MG63 (cell line): Measurements from ENCODE around the gene CRTC1. TPM values are rescaled to one million over a fixed set of nuclear protein-coding genes. Genes with fewer than 3 reads are reported as not detected.
A peak's percentile ranks its signal among the peaks of the same experiment; 100 is the strongest.

Experiments
- DNase-seq: peaks from one replicate; pipeline ENCODE4 v3.0.0-alpha.2; 2020
- H3K27me3 ChIP-seq: fragments of 250-450 bp; sonication (Bioruptor Pico); 2 replicates; pipeline ENCODE4 v1.5.1; 2020; ENCODE audit warnings: mild to moderate bottlenecking, moderate library complexity
- H3K36me3 ChIP-seq: fragments of 250-450 bp; sonication (Bioruptor Pico); 2 replicates; pipeline ENCODE4 v1.5.1; 2020; ENCODE audit warnings: mild to moderate bottlenecking, moderate library complexity
- H3K4me3 ChIP-seq: fragments of 250-450 bp; sonication (Bioruptor Pico); 2 replicates; pipeline ENCODE4 v1.5.1; 2020; ENCODE audit warnings: mild to moderate bottlenecking, moderate library complexity
- H3K9me3 ChIP-seq: fragments of 250-450 bp; sonication (Bioruptor Pico); 2 replicates; pipeline ENCODE4 v1.5.1; 2020; ENCODE audit warnings: mild to moderate bottlenecking, moderate library complexity
- total RNA-seq: library from RNA; depleted of rRNA; stranded (reverse); fragments of >200 nt; shearing (Covaris generic); gene quantifications from 2 replicates; pipeline ENCODE4 v1.2.3, GENCODE V29; 2014; ENCODE audit warnings: low replicate concordance

Gene CRTC1
- total RNA-seq, 1 experiment from 2014 or later = 3.6 TPM

GRCh38 chr19:18772620-18773587 is 89.4 kb downstream of the CRTC1 start:
- no peaks in the 10 kb centered on the region for H3K27me3 ChIP-seq
- no peak for DNase-seq
- H3K9me3 ChIP-seq = no peaks in the 10 kb centered on the region
- H3K36me3 ChIP-seq = no peaks in the 10 kb centered on the region; the same call in 1 of the 2 replicates
- no peak overlapping the region for H3K4me3 ChIP-seq

GRCh38 chr19:18773682-18774081 is 90.2 kb downstream of the CRTC1 start:
- Histone ChIP-seq H3K27me3 (no peaks in the 10 kb centered on the region), H3K9me3 (no peaks in the 10 kb centered on the region), H3K4me3 (no peak overlapping the region), H3K36me3 (no peaks in the 10 kb centered on the region; the same call in 1 of the 2 replicates)
- DNase-seq = no peak

- Histone ChIP-seq H3K36me3 (no peaks in the 10 kb centered on the region; the same call in 1 of the 2 replicates), H3K27me3 (no peaks in the 10 kb centered on the region), H3K9me3 (no peaks in the 10 kb centered on the region), H3K4me3 (no peak overlapping the region)
- no peak for DNase-seq
Observed at GRCh38 chr19:18774107-18774506, 90.6 kb downstream of the CRTC1 start.

GRCh38 chr19:18774782-18775444 is 91.4 kb downstream of the CRTC1 start:
- Histone ChIP-seq H3K4me3 (no peak overlapping the region), H3K9me3 (no peaks in the 10 kb centered on the region), H3K27me3 (no peaks in the 10 kb centered on the region), H3K36me3 (no peaks in the 10 kb centered on the region; the same call in 1 of the 2 replicates)
- DNase-seq = no peak

- H3K36me3 ChIP-seq = no peaks in the 10 kb centered on the region; the same call in 1 of the 2 replicates
- no peaks in the 10 kb centered on the region for H3K27me3 ChIP-seq
- DNase-seq = peak; percentile 87
- no peak overlapping the region for H3K4me3 ChIP-seq
- H3K9me3 ChIP-seq = no peaks in the 10 kb centered on the region
Observed at GRCh38 chr19:18775586-18776287, 92.3 kb downstream of the CRTC1 start.

- DNase-seq = peak; percentile 88
- H3K9me3 ChIP-seq = no peaks in the 10 kb centered on the region
Observed at GRCh38 chr19:18776288-18776594, 92.8 kb downstream of the CRTC1 start.

GRCh38 chr19:18776736-18777135 is 93.3 kb downstream of the CRTC1 start:
- Histone ChIP-seq H3K9me3 (no peaks in the 10 kb centered on the region), H3K27me3 (no peaks in the 10 kb centered on the region), H3K4me3 (no peak overlapping the region), H3K36me3 (no peaks in the 10 kb centered on the region; the same call in 1 of the 2 replicates)
- DNase-seq = peak; percentile 82

More at GRCh38 chr19:18776288-18776594, 92.8 kb downstream of the CRTC1 start:
- H3K27me3 ChIP-seq = no peaks in the 10 kb centered on the region
- no peaks in the 10 kb centered on the region; the same call in 1 of the 2 replicates for H3K36me3 ChIP-seq
- H3K4me3 ChIP-seq = no peak overlapping the region

GRCh38 chr19:18777301-18778075 is 94.0 kb downstream of the CRTC1 start:
- no peaks in the 10 kb centered on the region; the same call in 1 of the 2 replicates for H3K36me3 ChIP-seq
- H3K4me3 ChIP-seq = no peak overlapping the region
- H3K9me3 ChIP-seq = no peaks in the 10 kb centered on the region
- DNase-seq = no peak
- no peaks in the 10 kb centered on the region for H3K27me3 ChIP-seq

GRCh38 chr19:18778076-18778389 is 94.6 kb downstream of the CRTC1 start:
- no peak for DNase-seq
- Histone ChIP-seq H3K27me3 (no peaks in the 10 kb centered on the region), H3K9me3 (no peaks in the 10 kb centered on the region), H3K4me3 (no peak overlapping the region), H3K36me3 (no peaks in the 10 kb centered on the region; the same call in 1 of the 2 replicates)

GRCh38 chr19:18778826-18779495 is 95.5 kb downstream of the CRTC1 start:
- Histone ChIP-seq H3K9me3 (no peaks in the 10 kb centered on the region), H3K36me3 (no peaks in the 10 kb centered on the region; the same call in 1 of the 2 replicates), H3K4me3 (no peak overlapping the region), H3K27me3 (no peaks in the 10 kb centered on the region)
- no peak for DNase-seq

- no peaks in the 10 kb centered on the region; the same call in 1 of the 2 replicates for H3K36me3 ChIP-seq
- DNase-seq = no peak
Observed at GRCh38 chr19:18780081-18780480, 96.6 kb downstream of the CRTC1 start.

GRCh38 chr19:18780631-18781030 is 97.2 kb downstream of the CRTC1 start:
- no peak for DNase-seq
- H3K36me3 ChIP-seq = no peaks in the 10 kb centered on the region; the same call in 1 of the 2 replicates
- no peaks in the 10 kb centered on the region for H3K9me3 ChIP-seq
- no peak overlapping the region for H3K4me3 ChIP-seq
- no peaks in the 10 kb centered on the region for H3K27me3 ChIP-seq

More at GRCh38 chr19:18780081-18780480, 96.6 kb downstream of the CRTC1 start:
- no peaks in the 10 kb centered on the region for H3K27me3 ChIP-seq
- H3K9me3 ChIP-seq = no peaks in the 10 kb centered on the region
- H3K4me3 ChIP-seq = no peak overlapping the region

GRCh38 chr19:18781047-18781600 is 97.6 kb downstream of the CRTC1 start:
- DNase-seq = no peak
- Histone ChIP-seq H3K36me3 (no peaks in the 10 kb centered on the region), H3K9me3 (no peaks in the 10 kb centered on the region)

GRCh38 chr19:18781885-18782527 is 98.5 kb downstream of the CRTC1 start:
- DNase-seq = no peak
- H3K4me3 ChIP-seq = no peak overlapping the region
- H3K9me3 ChIP-seq = no peaks in the 10 kb centered on the region
- H3K27me3 ChIP-seq = no peaks in the 10 kb centered on the region
- no peaks in the 10 kb centered on the region for H3K36me3 ChIP-seq

More at GRCh38 chr19:18781047-18781600, 97.6 kb downstream of the CRTC1 start:
- Histone ChIP-seq H3K4me3 (no peak overlapping the region), H3K27me3 (no peaks in the 10 kb centered on the region)

GRCh38 chr19:18782559-18783225 is 99.2 kb downstream of the CRTC1 start:
- DNase-seq = no peak

More at GRCh38 chr19:18782559-18783225, 99.2 kb downstream of the CRTC1 start:
- Histone ChIP-seq H3K27me3 (no peaks in the 10 kb centered on the region), H3K36me3 (no peaks in the 10 kb centered on the region), H3K9me3 (no peaks in the 10 kb centered on the region), H3K4me3 (no peak overlapping the region)
